TTC549 (cell line): ENCODE results near the gene CELF5.

Experiments
- FAIRE-seq: peaks from 2 replicates; lab custom pipeline; 2012; peaks lifted over from hg19 to GRCh38; lab: Jason Lieb, UNC

The CELF5 gene

DNA sequence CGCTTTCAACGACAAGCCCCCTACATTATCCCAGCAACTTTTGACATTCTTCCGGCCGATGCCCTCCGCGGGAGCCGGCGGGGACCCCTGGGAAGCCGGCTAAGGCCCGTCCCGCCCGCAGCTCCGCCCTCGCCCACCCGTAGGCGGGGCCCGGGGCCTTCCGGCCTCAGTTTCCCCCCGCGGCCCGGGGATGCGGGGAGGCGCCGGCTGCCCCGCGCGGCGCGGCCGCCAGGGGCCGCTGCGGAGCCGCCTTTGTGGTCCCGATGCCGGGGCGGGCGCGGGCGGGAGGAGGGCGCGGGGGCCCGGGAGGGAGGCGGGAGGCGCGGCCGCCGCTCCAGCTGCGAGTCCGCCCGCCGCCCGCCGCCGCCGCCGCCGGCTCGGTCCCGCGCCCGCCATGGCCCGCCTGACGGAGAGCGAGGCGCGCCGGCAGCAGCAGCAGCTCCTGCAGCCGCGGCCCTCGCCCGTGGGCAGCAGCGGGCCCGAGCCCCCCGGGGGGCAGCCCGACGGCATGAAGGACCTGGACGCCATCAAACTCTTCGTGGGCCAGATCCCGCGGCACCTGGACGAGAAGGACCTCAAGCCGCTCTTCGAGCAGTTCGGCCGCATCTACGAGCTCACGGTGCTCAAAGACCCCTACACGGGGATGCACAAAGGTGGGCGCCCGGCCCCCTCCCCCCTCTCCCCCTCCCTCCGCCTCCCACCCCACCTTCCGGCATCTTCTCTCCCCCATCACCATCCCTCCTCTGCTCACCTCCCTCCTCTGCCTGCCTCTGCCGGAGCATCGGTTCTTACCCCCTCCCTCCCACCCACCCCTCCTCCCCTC, at the start of gene CELF5:
TSS of gene CELF5 (plus strand) at position 316 of the 823 bp plus-strand sequence. CDS start at position 395, 79 bp downstream.
- FAIRE-seq = no peak

- no peak for FAIRE-seq
These were observed 48.4 kb upstream of the CELF5 start for GRCh38 chr19:3175781-3176714.

GRCh38 chr19:3176715-3177501, 47.6 kb upstream of the CELF5 start:
- FAIRE-seq = no peak

- FAIRE-seq = no peak
These were observed 46.0 kb upstream of the CELF5 start, which contains the start of gene S1PR4 for GRCh38 chr19:3178377-3178972. S1PR4 (plus strand) TSS chr19:3178769; CDS start chr19:3178793, 24 bp downstream.

GRCh38 chr19:3178973-3179738, 45.3 kb upstream of the CELF5 start:
- no peak for FAIRE-seq

GRCh38 chr19:3179739-3180293, 44.6 kb upstream of the CELF5 start:
- FAIRE-seq = no peak

- no peak for FAIRE-seq
These were observed 40.5 kb upstream of the CELF5 start for GRCh38 chr19:3183721-3184641.

GRCh38 chr19:3184847-3185460, 39.5 kb upstream of the CELF5 start:
- no peak for FAIRE-seq

- peak; percentile 55 for FAIRE-seq
These were observed 38.9 kb upstream of the CELF5 start, which contains the start of gene NCLN for GRCh38 chr19:3185461-3186159. NCLN (plus strand) TSS chr19:3185930; CDS start chr19:3186031, 101 bp downstream.

DNA sequence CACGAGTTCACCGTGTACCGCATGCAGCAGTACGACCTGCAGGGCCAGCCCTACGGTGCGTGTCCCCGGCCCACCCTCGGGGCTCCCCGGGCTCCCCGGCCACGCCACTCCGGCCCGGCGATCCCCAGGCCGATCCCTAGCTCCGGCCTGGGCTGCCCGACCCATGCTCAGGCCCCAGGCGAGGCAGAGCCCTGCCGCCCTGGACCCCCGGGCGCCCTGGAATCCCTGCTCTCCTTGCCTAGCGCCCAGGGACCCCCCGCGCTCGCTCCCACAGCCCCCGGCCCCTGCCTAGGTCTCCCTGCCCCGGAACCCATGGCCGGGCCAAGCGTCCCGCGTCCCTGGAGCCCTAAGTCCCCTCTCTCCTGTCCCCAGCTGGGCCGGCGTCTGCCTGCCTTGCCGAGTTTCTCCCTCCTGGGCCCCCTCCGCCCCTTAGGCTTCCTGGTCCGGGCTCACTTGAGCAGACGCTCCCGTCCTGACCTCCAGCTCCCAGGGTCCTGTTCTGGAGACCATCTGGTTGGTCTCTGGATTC, 38.2 kb upstream of the CELF5 start:
- no peak for FAIRE-seq

DNA sequence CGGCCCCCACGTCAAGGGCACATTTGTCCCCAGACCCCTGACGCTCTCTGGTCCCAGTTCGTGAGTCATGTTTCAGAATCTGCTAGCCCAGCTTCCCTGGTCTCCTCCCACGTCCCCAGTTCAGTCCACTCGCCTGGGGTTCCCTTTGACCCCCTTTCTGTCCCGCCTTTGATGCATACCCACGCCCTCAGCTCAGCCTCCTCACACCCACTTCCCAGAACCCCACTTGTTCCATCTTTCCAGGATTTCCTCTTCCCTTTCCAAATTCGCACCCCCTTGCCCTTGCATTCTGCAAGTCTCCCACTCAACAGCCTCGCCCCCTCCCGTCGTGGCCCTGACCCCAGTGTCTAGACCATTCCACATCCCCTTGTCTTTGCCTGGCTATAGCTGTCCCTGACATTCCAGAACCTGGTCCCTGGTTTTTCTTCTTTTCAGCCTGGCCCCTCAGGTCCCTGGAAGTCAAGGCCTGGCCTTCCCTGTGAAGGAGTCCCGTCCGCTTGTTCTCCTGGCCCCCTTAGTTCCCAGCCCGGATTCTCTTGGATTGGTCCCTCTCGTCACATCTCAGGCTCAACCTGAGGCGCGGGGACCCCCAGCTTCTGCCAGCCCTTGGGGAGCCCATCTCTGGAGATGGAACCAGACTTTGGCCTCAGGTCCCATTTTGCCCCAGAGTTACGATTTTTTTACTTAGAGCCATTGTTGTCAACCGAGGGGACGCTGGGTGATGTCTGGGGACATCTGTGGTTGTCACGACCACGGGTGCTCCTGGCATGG, 37.4 kb upstream of the CELF5 start:
- no peak for FAIRE-seq

- FAIRE-seq = no peak
These were observed 36.6 kb upstream of the CELF5 start for GRCh38 chr19:3187662-3188511.

DNA sequence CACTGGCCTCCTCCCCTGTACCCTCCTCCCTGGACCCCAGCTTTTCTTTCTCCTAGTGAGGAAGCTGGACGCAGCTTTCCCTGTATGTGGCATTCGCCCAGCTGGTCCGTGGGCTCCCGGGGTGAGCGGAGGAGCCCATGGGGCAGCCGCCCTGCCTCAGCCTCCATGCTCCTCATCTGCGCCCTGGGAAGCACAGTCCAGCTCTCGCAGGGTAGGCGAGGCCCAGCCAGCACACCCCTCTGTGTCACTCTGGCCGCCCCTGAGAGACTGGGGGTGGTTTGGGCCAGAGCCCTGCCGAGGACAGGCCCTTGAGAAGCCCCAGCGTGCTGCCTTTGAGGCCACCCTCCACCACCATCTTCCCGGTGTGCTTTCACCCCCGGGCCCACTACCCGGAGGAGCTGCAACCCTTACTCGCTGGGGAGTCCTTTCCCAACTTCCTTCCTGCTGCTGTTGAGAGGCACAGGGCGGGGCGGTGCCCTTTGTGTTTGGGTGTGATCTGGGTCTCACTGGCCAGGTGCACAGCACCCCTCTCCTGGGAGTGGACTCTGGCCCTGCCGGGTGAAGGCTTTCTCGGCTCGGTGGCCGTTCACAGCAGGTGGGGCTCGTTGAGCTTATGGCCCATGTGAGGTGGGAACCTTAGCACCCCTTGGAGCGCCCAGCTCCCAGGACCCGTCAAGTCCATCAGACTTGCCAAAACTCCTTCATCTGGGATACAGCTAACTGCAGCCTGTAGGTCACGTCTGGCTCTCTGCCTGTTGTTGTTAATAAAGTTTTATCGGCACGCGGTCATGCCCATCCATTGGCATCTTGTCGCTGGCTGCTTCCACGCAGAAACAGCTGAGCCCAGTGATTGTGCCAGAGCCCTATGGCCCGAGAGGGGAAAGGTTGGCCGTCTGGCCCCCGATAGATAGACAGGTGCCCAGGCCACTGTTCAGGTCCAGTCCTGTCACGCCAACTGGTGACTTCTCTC, 35.5 kb upstream of the CELF5 start:
- FAIRE-seq = no peak

DNA sequence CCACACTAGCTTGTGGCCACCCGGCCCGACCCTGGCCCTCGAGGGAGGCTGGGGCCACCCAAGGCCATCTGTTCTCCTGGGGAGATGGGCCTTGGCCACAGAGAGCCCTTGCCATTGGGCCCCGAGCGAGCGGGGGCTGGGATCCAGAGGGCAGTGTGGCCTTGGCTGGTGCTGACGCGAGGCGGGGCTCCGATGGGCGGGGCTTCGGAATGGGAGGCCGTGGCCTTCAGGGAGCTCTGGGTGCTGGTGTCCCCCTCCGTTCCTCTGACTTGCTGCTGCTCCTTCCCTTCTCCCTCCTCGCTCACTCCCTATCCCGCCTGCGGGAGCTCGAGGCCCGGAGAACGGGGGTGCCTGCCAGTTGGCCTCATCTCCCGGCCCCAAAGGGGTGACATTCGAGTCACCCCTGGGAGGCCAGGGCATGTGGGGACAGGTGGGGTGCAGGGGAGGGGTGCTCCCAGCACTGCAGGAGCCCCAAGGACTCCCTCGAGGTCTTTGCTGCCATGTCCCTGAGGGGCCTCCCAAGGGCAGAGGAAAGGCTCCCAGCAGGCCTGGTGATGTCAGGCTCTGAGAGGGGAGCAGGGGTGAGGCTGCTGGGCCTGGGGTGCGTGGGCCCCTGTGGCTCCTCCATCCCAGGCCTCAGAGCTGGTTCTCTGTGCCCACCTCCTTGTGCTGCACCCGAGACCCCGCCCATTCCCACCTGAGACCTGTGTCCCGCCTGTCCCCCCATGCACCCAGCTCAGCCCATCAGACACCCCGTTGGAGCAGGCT, 34.6 kb upstream of the CELF5 start:
- no peak for FAIRE-seq

GRCh38 chr19:3190470-3190770, 34.0 kb upstream of the CELF5 start:
- FAIRE-seq = no peak
